ENCODE data around the gene SPACA6.

DNA sequence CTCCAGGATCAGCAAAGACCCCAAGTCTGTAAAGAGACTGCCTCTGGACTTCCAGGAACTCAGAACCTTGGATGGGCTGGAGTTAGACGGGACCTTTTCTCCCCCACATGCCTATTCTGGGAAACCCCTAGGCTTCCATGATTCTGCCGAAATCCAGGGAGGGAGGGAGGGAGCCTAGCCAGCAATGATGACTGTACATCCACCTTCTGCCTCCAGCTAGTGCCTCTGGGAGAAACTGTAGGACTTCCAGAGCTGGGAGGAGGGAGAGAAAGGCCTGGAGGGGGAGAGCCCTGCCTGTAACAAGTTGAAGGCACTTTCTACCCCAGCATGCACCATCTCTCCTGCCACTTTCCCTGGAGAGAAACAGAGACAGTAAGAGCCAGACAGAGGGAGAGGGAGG lies 36.7 kb downstream of the SPACA6 start:
- TF ChIP-seq, protein P1, sequence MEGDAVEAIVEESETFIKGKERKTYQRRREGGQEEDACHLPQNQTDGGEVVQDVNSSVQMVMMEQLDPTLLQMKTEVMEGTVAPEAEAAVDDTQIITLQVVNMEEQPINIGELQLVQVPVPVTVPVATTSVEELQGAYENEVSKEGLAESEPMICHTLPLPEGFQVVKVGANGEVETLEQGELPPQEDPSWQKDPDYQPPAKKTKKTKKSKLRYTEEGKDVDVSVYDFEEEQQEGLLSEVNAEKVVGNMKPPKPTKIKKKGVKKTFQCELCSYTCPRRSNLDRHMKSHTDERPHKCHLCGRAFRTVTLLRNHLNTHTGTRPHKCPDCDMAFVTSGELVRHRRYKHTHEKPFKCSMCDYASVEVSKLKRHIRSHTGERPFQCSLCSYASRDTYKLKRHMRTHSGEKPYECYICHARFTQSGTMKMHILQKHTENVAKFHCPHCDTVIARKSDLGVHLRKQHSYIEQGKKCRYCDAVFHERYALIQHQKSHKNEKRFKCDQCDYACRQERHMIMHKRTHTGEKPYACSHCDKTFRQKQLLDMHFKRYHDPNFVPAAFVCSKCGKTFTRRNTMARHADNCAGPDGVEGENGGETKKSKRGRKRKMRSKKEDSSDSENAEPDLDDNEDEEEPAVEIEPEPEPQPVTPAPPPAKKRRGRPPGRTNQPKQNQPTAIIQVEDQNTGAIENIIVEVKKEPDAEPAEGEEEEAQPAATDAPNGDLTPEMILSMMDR (IDR thresholded peaks at IDR 0.05), result no peak
- TF ChIP-seq, protein P2, sequence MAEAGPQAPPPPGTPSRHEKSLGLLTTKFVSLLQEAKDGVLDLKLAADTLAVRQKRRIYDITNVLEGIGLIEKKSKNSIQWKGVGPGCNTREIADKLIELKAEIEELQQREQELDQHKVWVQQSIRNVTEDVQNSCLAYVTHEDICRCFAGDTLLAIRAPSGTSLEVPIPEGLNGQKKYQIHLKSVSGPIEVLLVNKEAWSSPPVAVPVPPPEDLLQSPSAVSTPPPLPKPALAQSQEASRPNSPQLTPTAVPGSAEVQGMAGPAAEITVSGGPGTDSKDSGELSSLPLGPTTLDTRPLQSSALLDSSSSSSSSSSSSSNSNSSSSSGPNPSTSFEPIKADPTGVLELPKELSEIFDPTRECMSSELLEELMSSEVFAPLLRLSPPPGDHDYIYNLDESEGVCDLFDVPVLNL (CRISPR knock-in tag; IDR thresholded peaks at IDR 0.05; ENCODE audit: borderline replicate concordance, low read depth), result no peak
- TF ChIP-seq ATF1 (CRISPR knock-in tag; IDR thresholded peaks at IDR 0.05), result no peak
- TF ChIP-seq ZNF219 (CRISPR knock-in tag; IDR thresholded peaks at IDR 0.05; ENCODE audit: borderline replicate concordance), result no peak

Data from WTC11 (cell line).